MCF 10A (cell line): ENCODE results near the gene COL25A1. TPM values are rescaled to one million over a fixed set of nuclear protein-coding genes. Genes with fewer than 3 reads are reported as not detected.

Source experiments
- BruUV-seq: library from RNA; stranded (reverse); fragments of 400-500 nt; replicated peaks from 2 replicates; lab custom pipeline; 2021; lab: Mats Ljungman, UMichigan
- CTCF ChIA-PET: fragments of 300-600 bp; sonication (Branson Sonifier 250); formaldehyde crosslinking; extraction: SDS; loops from one replicate; lab custom pipeline; 2021; ENCODE audit warnings: antibody characterized with exemption, inconsistent platforms; lab: Yijun Ruan, JAX
- POLR2A ChIA-PET: fragments of 300-600, 350-650 bp; sonication (Branson Sonifier 250); formaldehyde crosslinking; extraction: SDS; loops from one replicate; lab custom pipeline; 2020; ENCODE audit warnings: antibody characterized with exemption, inconsistent platforms; lab: Yijun Ruan, JAX
- DNase-seq: peaks from one replicate; pipeline ENCODE4 v3.0.0-alpha.2; 2018; ENCODE audit not compliant: unreplicated experiment
- H3K27ac Mint-ChIP-seq: one replicate; pipeline ENCODE4 v1.8.0; 2022; ENCODE audit warnings: mild to moderate bottlenecking, low read depth, mixed read lengths; ENCODE audit not compliant: unreplicated experiment
- H3K27me3 Mint-ChIP-seq: one replicate; pipeline ENCODE4 v1.8.0; 2022; ENCODE audit warnings: mixed read lengths; ENCODE audit not compliant: insufficient read depth, unreplicated experiment
- H3K36me3 Mint-ChIP-seq: one replicate; pipeline ENCODE4 v1.8.0; 2022; ENCODE audit warnings: mild to moderate bottlenecking, moderate library complexity, mixed read lengths; ENCODE audit not compliant: insufficient read depth, unreplicated experiment
- H3K4me1 Mint-ChIP-seq: one replicate; pipeline ENCODE4 v1.8.0; 2022; ENCODE audit warnings: mixed read lengths; ENCODE audit not compliant: insufficient read depth, unreplicated experiment
- H3K4me3 Mint-ChIP-seq: one replicate; pipeline ENCODE4 v1.8.0; 2022; ENCODE audit warnings: mild to moderate bottlenecking, moderate library complexity, mixed read lengths; ENCODE audit not compliant: unreplicated experiment
- H3K9me3 Mint-ChIP-seq: one replicate; pipeline ENCODE4 v1.8.0; 2022; ENCODE audit warnings: mixed read lengths; ENCODE audit not compliant: unreplicated experiment
- CTCF ChIP-seq: fragments of 200-600 bp; IDR thresholded peaks from one replicate; pipeline ENCODE4 v1.8.0; 2022; ENCODE audit warnings: antibody characterized with exemption, mild to moderate bottlenecking; ENCODE audit not compliant: unreplicated experiment
- intact Hi-C: fragments of 100-400 bp; cut with micrococcal nuclease; formaldehyde crosslinking; loops from 2 replicates; pipeline ENCODE4 v1.14.1; 2022
- total RNA-seq: library from RNA; stranded (reverse); gene quantifications from 2 replicates; pipeline ENCODE4 v1.2.3, GENCODE V29; 2022

Gene COL25A1
- total RNA-seq, 1 experiment from 2014 or later: not detected

GRCh38 chr4:109166126-109166525 is 136.3 kb downstream of the COL25A1 start:
- POLR2A ChIA-PET: interaction anchor here (2.0 kb wide), 1 partner anchor 87 kb away, joined by 5 read pairs; no protein-coding TSS in a partner anchor
- Mint-ChIP-seq H3K27me3 (no peaks in the 10 kb centered on the region), H3K36me3 (no peaks in the 10 kb centered on the region), H3K4me1 (peaks cover 12% of the 10 kb centered on the region), H3K4me3 (no peak overlapping the region), H3K9me3 (no peaks in the 10 kb centered on the region), H3K27ac (no peak overlapping the region)
- no peak for TF ChIP-seq CTCF
- intact Hi-C loops: no loop called here
- CTCF ChIA-PET: no interaction called here
- no peak for DNase-seq
- BruUV-seq: no TSS peak

- peak; percentile 3 for DNase-seq
These were observed 138.4 kb downstream of the COL25A1 start for GRCh38 chr4:109164011-109164410.

GRCh38 chr4:109163493-109163892 is 139.0 kb downstream of the COL25A1 start:
- intact Hi-C loops: no loop called here
- POLR2A ChIA-PET: interaction anchor here (0.7 kb wide), 1 partner anchor 61 kb away, joined by 3 read pairs; no protein-coding TSS in a partner anchor
- no peak for DNase-seq
- no peaks in the 10 kb centered on the region for H3K36me3 Mint-ChIP-seq
- no peak overlapping the region for H3K4me3 Mint-ChIP-seq
- no peaks in the 10 kb centered on the region for H3K27me3 Mint-ChIP-seq
- CTCF ChIA-PET: no interaction called here
- BruUV-seq: no TSS peak
- H3K27ac Mint-ChIP-seq: no peak overlapping the region
- H3K9me3 Mint-ChIP-seq: no peaks in the 10 kb centered on the region
- no peak for TF ChIP-seq CTCF
- H3K4me1 Mint-ChIP-seq: no peaks in the 10 kb centered on the region

More at GRCh38 chr4:109164011-109164410, 138.4 kb downstream of the COL25A1 start:
- Mint-ChIP-seq H3K4me1 (peaks cover 4% of the 10 kb centered on the region), H3K27ac (no peak overlapping the region), H3K9me3 (no peaks in the 10 kb centered on the region), H3K36me3 (no peaks in the 10 kb centered on the region), H3K4me3 (no peak overlapping the region), H3K27me3 (no peaks in the 10 kb centered on the region)
- no peak for TF ChIP-seq CTCF
- ChIA-PET CTCF (no interaction called here), POLR2A (interaction anchor here (0.7 kb wide), 1 partner anchor 62 kb away, joined by 3 read pairs; no protein-coding TSS in a partner anchor)
- intact Hi-C loops: no loop called here
- no TSS peak for BruUV-seq

GRCh38 chr4:109162759-109163158 is 139.7 kb downstream of the COL25A1 start:
- Mint-ChIP-seq H3K9me3 (no peaks in the 10 kb centered on the region), H3K4me3 (no peak overlapping the region), H3K4me1 (no peaks in the 10 kb centered on the region), H3K27ac (no peak overlapping the region), H3K36me3 (no peaks in the 10 kb centered on the region), H3K27me3 (no peaks in the 10 kb centered on the region)
- intact Hi-C loops: no loop called here
- BruUV-seq: no TSS peak
- POLR2A ChIA-PET: no interaction called here
- no peak for TF ChIP-seq CTCF
- no peak for DNase-seq
- CTCF ChIA-PET: no interaction called here
